ENCODE measurements around the gene ZIC1.

The ZIC1 gene

DNA sequence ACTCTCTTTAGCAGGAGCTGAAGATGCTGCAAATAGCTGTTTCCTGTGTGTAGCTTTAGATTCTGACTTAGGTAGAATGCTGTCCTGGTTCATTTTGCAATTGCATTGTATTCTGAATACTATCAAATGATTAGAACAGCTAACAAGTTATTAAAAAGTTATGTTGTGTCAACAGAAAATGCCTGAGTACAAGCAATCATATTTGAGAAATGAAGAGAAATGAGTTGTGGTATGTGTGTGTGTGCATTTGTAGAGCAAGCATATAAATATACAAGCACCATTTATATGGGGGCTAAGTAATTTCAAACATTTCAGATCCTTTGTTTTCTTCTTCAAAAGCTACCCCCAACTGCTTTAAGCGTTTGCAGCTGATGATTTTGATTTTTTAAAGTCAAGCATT, 7.8 kb downstream of the ZIC1 start:
- H3K27ac ChIP-seq (ENCODE audit: low read length), result no peak overlapping the region
- no peaks in the 10 kb centered on the region for H3F3A ChIP-seq (ENCODE audit: insufficient read depth, low read length)
- no peaks in the 10 kb centered on the region for H3K9me2 ChIP-seq (replicated peaks; ENCODE audit: insufficient read depth, low read length)
- TF ChIP-seq EZH2 (optimal IDR thresholded peaks at IDR 0.05; ENCODE audit: low read depth, low read length), result no peak
- H3K9me3 ChIP-seq (replicated peaks; ENCODE audit: insufficient read depth, low read length), result no peaks in the 10 kb centered on the region
- H2AFZ ChIP-seq (ENCODE audit: low read length), result no peak overlapping the region
- H3K4me3 ChIP-seq (ENCODE audit: low read length), result no peak overlapping the region
- no peak overlapping the region for H3K4me2 ChIP-seq (ENCODE audit: low read depth, low read length)
- H4K20me1 ChIP-seq (ENCODE audit: insufficient read depth, low read length), result no peaks in the 10 kb centered on the region
- no peaks in the 10 kb centered on the region for H3K36me3 ChIP-seq (replicated peaks; ENCODE audit: insufficient read depth, low read length)
- H3K27me3 ChIP-seq (replicated peaks; ENCODE audit: insufficient read depth, low read length), result no peaks in the 10 kb centered on the region
- no peak overlapping the region for H3K9ac ChIP-seq (ENCODE audit: low read length)
- no peaks in the 10 kb centered on the region for H3K79me2 ChIP-seq (ENCODE audit: low read length)
- H3K4me1 ChIP-seq (ENCODE audit: low read length), result peaks cover 9% of the 10 kb centered on the region; the same call in 1 of the 2 replicates
- DNase-seq, result no peak

DNA sequence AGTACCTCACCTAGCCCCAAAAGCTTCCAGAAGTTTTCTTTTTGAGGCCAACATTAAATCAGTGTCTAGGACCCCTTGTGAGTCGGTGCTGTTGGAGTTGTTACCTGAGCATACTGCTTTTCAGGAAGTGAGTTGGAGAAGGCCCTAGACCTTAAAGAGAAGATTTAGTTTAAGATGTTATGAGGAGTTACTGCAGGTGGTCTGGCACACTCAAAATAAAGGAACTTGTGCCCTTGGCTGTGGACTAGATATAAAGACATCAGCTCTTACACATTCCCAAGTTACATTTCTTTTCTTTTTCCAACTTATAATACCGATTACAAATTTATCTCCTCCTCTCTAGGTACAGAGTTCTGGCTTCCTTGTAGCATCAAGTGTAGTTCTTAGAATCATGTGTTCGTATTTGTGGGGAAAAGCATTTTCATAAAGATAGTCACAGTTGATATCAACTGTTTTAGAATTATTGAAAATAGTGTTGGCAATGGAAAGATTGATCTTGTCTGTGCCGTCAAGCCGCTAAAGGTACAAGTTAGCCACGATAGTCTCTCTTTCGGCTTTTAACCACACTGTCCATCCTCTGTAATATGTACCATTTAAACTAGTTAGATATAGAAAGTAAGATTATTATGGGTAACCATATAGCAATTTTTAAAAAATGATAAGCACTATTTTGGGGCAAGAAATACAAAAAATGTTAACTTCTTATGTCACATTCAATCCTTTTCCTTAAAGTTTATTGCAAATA, 8.6 kb downstream of the ZIC1 start:
- Histone ChIP-seq H3K4me2 (ENCODE audit: low read depth, low read length) (no peak overlapping the region), H3K27me3 (replicated peaks; ENCODE audit: insufficient read depth, low read length) (no peaks in the 10 kb centered on the region)

DNA sequence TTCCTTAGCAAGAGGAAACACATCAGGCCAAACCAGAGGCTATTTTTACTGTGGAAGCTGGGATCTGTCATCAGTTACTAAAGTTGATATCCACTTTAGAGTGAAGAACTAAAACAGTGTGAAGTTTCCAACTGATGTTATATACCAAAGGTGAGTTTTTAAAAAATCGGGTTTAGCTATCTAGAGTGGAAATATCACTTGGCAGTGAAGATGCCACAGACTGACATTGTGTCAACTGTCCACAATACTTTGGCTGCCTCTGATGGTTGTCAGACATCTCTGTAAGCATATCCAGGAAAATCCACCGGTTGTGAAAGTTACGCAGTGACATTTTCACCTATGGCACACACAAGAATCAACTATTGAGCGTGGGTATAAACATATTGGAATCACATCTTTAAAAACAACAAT, 9.2 kb downstream of the ZIC1 start:
- Histone ChIP-seq H3K79me2 (ENCODE audit: low read length) (no peaks in the 10 kb centered on the region), H3K36me3 (replicated peaks; ENCODE audit: insufficient read depth, low read length) (no peaks in the 10 kb centered on the region), H3K9me2 (replicated peaks; ENCODE audit: insufficient read depth, low read length) (no peaks in the 10 kb centered on the region), H3K4me1 (ENCODE audit: low read length) (peaks cover 9% of the 10 kb centered on the region; the same call in 1 of the 2 replicates), H3K4me2 (ENCODE audit: low read depth, low read length) (no peak overlapping the region), H3F3A (ENCODE audit: insufficient read depth, low read length) (no peaks in the 10 kb centered on the region), H3K9ac (ENCODE audit: low read length) (no peak overlapping the region), H3K4me3 (ENCODE audit: low read length) (no peak overlapping the region), H2AFZ (ENCODE audit: low read length) (peak overlapping the region; percentile 77; the same call in 1 of the 2 replicates), H3K9me3 (replicated peaks; ENCODE audit: insufficient read depth, low read length) (no peaks in the 10 kb centered on the region), H3K27me3 (replicated peaks; ENCODE audit: insufficient read depth, low read length) (no peaks in the 10 kb centered on the region), H4K20me1 (ENCODE audit: insufficient read depth, low read length) (no peaks in the 10 kb centered on the region), H3K27ac (ENCODE audit: low read length) (no peak overlapping the region)
- TF ChIP-seq EZH2 (optimal IDR thresholded peaks at IDR 0.05; ENCODE audit: low read depth, low read length) (no peak), EZH2phosphoT487 (IDR thresholded peaks at IDR 0.05; ENCODE audit: low read length) (no peak)
- TF ChIP-seq, protein P1, sequence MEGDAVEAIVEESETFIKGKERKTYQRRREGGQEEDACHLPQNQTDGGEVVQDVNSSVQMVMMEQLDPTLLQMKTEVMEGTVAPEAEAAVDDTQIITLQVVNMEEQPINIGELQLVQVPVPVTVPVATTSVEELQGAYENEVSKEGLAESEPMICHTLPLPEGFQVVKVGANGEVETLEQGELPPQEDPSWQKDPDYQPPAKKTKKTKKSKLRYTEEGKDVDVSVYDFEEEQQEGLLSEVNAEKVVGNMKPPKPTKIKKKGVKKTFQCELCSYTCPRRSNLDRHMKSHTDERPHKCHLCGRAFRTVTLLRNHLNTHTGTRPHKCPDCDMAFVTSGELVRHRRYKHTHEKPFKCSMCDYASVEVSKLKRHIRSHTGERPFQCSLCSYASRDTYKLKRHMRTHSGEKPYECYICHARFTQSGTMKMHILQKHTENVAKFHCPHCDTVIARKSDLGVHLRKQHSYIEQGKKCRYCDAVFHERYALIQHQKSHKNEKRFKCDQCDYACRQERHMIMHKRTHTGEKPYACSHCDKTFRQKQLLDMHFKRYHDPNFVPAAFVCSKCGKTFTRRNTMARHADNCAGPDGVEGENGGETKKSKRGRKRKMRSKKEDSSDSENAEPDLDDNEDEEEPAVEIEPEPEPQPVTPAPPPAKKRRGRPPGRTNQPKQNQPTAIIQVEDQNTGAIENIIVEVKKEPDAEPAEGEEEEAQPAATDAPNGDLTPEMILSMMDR (IDR thresholded peaks at IDR 0.05; ENCODE audit: low read length), result no peak
- no peak for DNase-seq

More for the DNA sequence above, 8.6 kb downstream of the ZIC1 start:
- H4K20me1 ChIP-seq (ENCODE audit: insufficient read depth, low read length), result no peaks in the 10 kb centered on the region
- no peaks in the 10 kb centered on the region for H3K9me3 ChIP-seq (replicated peaks; ENCODE audit: insufficient read depth, low read length)
- no peak overlapping the region for H3K27ac ChIP-seq (ENCODE audit: low read length)
- H3F3A ChIP-seq (ENCODE audit: insufficient read depth, low read length), result no peaks in the 10 kb centered on the region
- DNase-seq, result no peak
- no peak overlapping the region for H2AFZ ChIP-seq (ENCODE audit: low read length)
- H3K9me2 ChIP-seq (replicated peaks; ENCODE audit: insufficient read depth, low read length), result no peaks in the 10 kb centered on the region
- peaks cover 9% of the 10 kb centered on the region; the same call in 1 of the 2 replicates for H3K4me1 ChIP-seq (ENCODE audit: low read length)
- no peak overlapping the region for H3K4me3 ChIP-seq (ENCODE audit: low read length)
- TF ChIP-seq EZH2phosphoT487 (IDR thresholded peaks at IDR 0.05; ENCODE audit: low read length), result no peak
- TF ChIP-seq, protein P1 (IDR thresholded peaks at IDR 0.05; ENCODE audit: low read length), result no peak
- no peak for TF ChIP-seq EZH2 (optimal IDR thresholded peaks at IDR 0.05; ENCODE audit: low read depth, low read length)
- H3K9ac ChIP-seq (ENCODE audit: low read length), result no peak overlapping the region
- no peaks in the 10 kb centered on the region for H3K79me2 ChIP-seq (ENCODE audit: low read length)
- no peaks in the 10 kb centered on the region for H3K36me3 ChIP-seq (replicated peaks; ENCODE audit: insufficient read depth, low read length)

Measured in MM.1S (cell line).